Thyroid gland (tissue), 4 donors: ENCODE measurements around the gene NUTM1.

Experiments used
- POLR2A ChIP-seq, 2 donors: fragments of 450-650 bp; IDR thresholded peaks; one replicate each; pipeline ENCODE4 v1.6.1; 2017; ENCODE audit warnings: antibody characterized with exemption in 2 of 2, mild to moderate bottlenecking in 2 of 2, moderate library complexity in 1 of 2
- TF ChIP-seq, protein P1 (sequence below), 6 experiments: fragments of 200-600 bp in 3 of 6; fragments of 450-650 bp in 3 of 6; sonication (generic) in 3 of 6; IDR thresholded peaks; one replicate each; pipeline ENCODE4 v1.5.1; 2016 to 2019; ENCODE audit warnings: antibody characterized with exemption in 6 of 6, mild to moderate bottlenecking in 2 of 6, inconsistent platforms in 1 of 6, moderate library complexity in 1 of 6

DNA sequence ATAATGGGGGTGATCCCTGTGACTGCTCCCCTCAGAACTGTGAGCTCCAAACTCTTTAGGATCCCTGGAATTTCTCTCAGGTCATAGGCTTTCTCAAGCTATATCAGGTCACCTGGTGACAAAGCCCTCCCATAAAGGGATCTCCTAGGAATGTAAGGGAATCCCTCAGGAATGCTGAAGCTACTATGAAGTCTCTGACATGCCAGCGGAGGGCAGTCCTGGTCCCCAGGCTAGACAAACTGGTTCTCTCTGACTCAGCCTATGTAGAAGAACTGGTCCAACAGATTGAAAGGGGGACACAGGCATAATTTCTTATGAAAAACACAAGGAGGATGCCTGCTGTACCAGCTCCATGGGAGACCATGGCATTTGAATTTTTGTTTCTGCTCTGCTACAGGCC is 17.2 kb downstream of the NUTM1 start:
- TF ChIP-seq, protein P1, sequence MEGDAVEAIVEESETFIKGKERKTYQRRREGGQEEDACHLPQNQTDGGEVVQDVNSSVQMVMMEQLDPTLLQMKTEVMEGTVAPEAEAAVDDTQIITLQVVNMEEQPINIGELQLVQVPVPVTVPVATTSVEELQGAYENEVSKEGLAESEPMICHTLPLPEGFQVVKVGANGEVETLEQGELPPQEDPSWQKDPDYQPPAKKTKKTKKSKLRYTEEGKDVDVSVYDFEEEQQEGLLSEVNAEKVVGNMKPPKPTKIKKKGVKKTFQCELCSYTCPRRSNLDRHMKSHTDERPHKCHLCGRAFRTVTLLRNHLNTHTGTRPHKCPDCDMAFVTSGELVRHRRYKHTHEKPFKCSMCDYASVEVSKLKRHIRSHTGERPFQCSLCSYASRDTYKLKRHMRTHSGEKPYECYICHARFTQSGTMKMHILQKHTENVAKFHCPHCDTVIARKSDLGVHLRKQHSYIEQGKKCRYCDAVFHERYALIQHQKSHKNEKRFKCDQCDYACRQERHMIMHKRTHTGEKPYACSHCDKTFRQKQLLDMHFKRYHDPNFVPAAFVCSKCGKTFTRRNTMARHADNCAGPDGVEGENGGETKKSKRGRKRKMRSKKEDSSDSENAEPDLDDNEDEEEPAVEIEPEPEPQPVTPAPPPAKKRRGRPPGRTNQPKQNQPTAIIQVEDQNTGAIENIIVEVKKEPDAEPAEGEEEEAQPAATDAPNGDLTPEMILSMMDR (IDR thresholded peaks at IDR 0.05), result no peak
- no peak for TF ChIP-seq POLR2A (IDR thresholded peaks at IDR 0.05)
